GM12892 (cell line): ENCODE data around the gene RAB13.

Experiments used
- POLR2A ChIP-seq: IDR thresholded peaks from 2 replicates; pipeline ENCODE4 v1.6.1; 2011; ENCODE audit warnings: low read depth, low read length, control low read depth
- POLR2AphosphoS5 ChIP-seq: IDR thresholded peaks from 2 replicates; pipeline ENCODE4 v1.6.1; 2011; ENCODE audit warnings: low read depth, low read length, control low read depth
- TAF1 ChIP-seq: IDR thresholded peaks from 2 replicates; pipeline ENCODE4 v1.6.1; 2011; ENCODE audit warnings: low read depth, mild to moderate bottlenecking, control low read depth, low read length, borderline replicate concordance

- TF ChIP-seq POLR2A: no peak
- TF ChIP-seq POLR2AphosphoS5: no peak
- no peak for TF ChIP-seq TAF1
Measured at GRCh38 chr1:153951801-153952200, 34.3 kb downstream of the RAB13 start.
